ENCODE results near the gene RAPGEF2. TPM values are rescaled to one million over a fixed set of nuclear protein-coding genes. Genes with fewer than 3 reads are reported as not detected.

RAPGEF2 gene
- total RNA-seq, 2 donors from 2014 or later = 38.2 to 46.7 TPM

- Histone ChIP-seq H3K9me3 (no peaks in the 10 kb centered on the region), H3K27me3 (no peaks in the 10 kb centered on the region), H3K4me1 (no peaks in the 10 kb centered on the region), H3K27ac (no peak overlapping the region), H3K36me3 (replicated peaks in 1 of 2; ENCODE audit: insufficient read depth in 1 of 2, low read depth in 2 of 2) (peaks cover 15 to 22% of the 10 kb centered on the region in 2 donors), H3K4me3 (no peak overlapping the region)
- DNase-seq = no peak
- no peak for TF ChIP-seq POLR2A (IDR thresholded peaks at IDR 0.05)
- no peak for TF ChIP-seq CTCF (IDR thresholded peaks at IDR 0.05)
- 88 to 95% methylated on average over 3 of the region's 3 CpGs for WGBS, 2 donors
- intact Hi-C loops (cut with DNase I) = no loop called here
- ATAC-seq = no peak
Measured at GRCh38 chr4:159342374-159342773, 239.5 kb downstream of the RAPGEF2 start.

- H3K27ac ChIP-seq = no peak overlapping the region
- H3K36me3 ChIP-seq (replicated peaks in 1 of 2; ENCODE audit: insufficient read depth in 1 of 2, low read depth in 2 of 2) = peaks cover 15 to 22% of the 10 kb centered on the region in 2 donors
- no peak overlapping the region for H3K4me3 ChIP-seq
- ATAC-seq (no peak), DNase-seq (no peak)
- WGBS, 2 donors = 77 to 95% methylated on average over 8 of the region's 8 CpGs
- H3K9me3 ChIP-seq = no peaks in the 10 kb centered on the region
- no peak for TF ChIP-seq CTCF (IDR thresholded peaks at IDR 0.05)
- no peaks in the 10 kb centered on the region for H3K4me1 ChIP-seq
- intact Hi-C loops (cut with DNase I) = no loop called here
- no peaks in the 10 kb centered on the region for H3K27me3 ChIP-seq
Measured at GRCh38 chr4:159343116-159343515, 240.2 kb downstream of the RAPGEF2 start.

GRCh38 chr4:159344877-159345276, 242.0 kb downstream of the RAPGEF2 start:
- Histone ChIP-seq H3K27ac (no peak overlapping the region), H3K36me3 (replicated peaks in 1 of 2; ENCODE audit: insufficient read depth in 1 of 2, low read depth in 2 of 2) (peaks cover 15 to 16% of the 10 kb centered on the region in 2 donors), H3K4me1 (no peaks in the 10 kb centered on the region), H3K9me3 (no peaks in the 10 kb centered on the region), H3K27me3 (no peaks in the 10 kb centered on the region), H3K4me3 (no peak overlapping the region)
- intact Hi-C loops (cut with DNase I) = no loop called here
- no peak for ATAC-seq
- no peak for DNase-seq
- no peak for TF ChIP-seq POLR2A (IDR thresholded peaks at IDR 0.05)
- WGBS, 2 donors = 96 to 99% methylated on average over 4 of the region's 4 CpGs

GRCh38 chr4:159346681-159347080, 243.8 kb downstream of the RAPGEF2 start:
- Histone ChIP-seq H3K4me3 (no peak overlapping the region), H3K27ac (no peak overlapping the region), H3K27me3 (no peaks in the 10 kb centered on the region), H3K4me1 (no peaks in the 10 kb centered on the region), H3K9me3 (no peaks in the 10 kb centered on the region), H3K36me3 (replicated peaks in 1 of 2; ENCODE audit: insufficient read depth in 1 of 2, low read depth in 2 of 2) (peaks cover 15 to 24% of the 10 kb centered on the region in 2 donors)
- intact Hi-C loops (cut with DNase I) = no loop called here
- DNase-seq (no peak), ATAC-seq (no peak)
- 95 to 96% methylated on average over 5 of the region's 5 CpGs for WGBS, 2 donors
- TF ChIP-seq POLR2A (IDR thresholded peaks at IDR 0.05) (no peak), CTCF (IDR thresholded peaks at IDR 0.05) (no peak)

GRCh38 chr4:159347813-159348212, 244.9 kb downstream of the RAPGEF2 start:
- no peaks in the 10 kb centered on the region for H3K4me1 ChIP-seq
- ATAC-seq (no peak), DNase-seq (no peak)
- H3K4me3 ChIP-seq = no peak overlapping the region
- no peaks in the 10 kb centered on the region for H3K27me3 ChIP-seq
- TF ChIP-seq CTCF (IDR thresholded peaks at IDR 0.05) (no peak), POLR2A (IDR thresholded peaks at IDR 0.05) (no peak)
- no peaks in the 10 kb centered on the region for H3K9me3 ChIP-seq
- no peak overlapping the region for H3K27ac ChIP-seq
- intact Hi-C loops (cut with DNase I) = no loop called here
- WGBS, 2 donors = 84 to 92% methylated on average over 9 of the region's 9 CpGs
- H3K36me3 ChIP-seq (replicated peaks in 1 of 2; ENCODE audit: insufficient read depth in 1 of 2, low read depth in 2 of 2) = peaks cover 15 to 24% of the 10 kb centered on the region in 2 donors
